ENCODE data around the gene HNRNPR. TPM values are rescaled to one million over a fixed set of nuclear protein-coding genes. Genes with fewer than 3 reads are reported as not detected.

The HNRNPR gene
- polyA plus RNA-seq (2012; rRNA removed) = 111 and 141 TPM in 2 replicates
- polyA plus RNA-seq (2012; cell fraction: cytosol; rRNA removed) = 158 and 178 TPM in 2 replicates
- polyA plus RNA-seq (2012; cell fraction: nucleus; rRNA removed) = 46.4 and 78.9 TPM in 2 replicates

DNA sequence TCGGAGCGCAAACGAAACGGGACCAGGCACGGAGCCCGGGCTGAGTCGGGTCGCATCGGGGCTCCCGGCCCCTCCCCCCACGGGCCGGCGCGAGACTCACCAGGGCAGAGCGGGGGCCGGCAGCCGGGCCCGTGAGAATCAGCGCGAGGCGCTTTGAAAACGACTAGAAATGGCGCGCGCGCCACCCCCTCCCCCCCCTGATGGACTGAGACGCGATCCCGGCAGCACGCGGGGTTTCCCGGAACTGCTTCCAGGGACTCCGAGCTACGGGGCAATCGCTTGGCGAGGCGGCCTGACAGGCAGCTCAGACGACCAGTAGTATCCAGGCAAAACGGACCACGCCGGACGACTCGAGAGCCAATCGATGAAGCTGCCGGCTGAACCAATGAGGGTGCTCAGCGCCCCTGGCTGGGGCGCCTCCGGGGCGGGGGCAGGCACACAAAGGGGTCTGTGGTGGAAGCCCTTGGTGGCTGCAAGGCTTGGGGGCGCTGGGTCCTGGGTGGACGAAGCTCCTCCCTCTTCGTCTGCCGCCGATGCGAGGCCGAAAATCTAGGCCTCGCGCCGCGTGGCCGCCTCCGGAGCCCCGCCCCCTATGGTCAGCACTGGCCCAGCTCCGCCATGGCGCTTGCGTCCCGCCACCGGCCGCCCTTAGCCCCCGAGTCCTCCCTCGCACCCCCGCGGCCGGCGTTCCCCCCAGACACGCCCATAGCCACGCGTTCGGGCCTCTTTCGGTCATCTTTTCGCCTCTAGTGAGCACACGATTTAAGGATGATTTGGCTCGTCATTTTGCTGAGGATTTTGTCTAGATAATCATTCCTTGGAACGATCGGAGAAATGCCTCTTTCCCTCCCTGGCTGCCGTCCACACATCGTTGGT, at the start of gene HNRNPR:
HNRNPR (minus strand) TSS at position 174 of the 876 bp plus-strand sequence. CDS start 3,276 bp downstream, outside the sequence.
- H3K27me3 ChIP-seq (ENCODE audit: insufficient read depth) = no peaks in the 10 kb centered on the region
- 3% methylated on average over 23 of the region's 87 CpGs for WGBS (ENCODE audit: low lambda C conversion rate)
- POLR2A ChIA-PET = interaction anchor here (0.6 to 1.8 kb wide), 21 partner anchors 10 to 399 kb away, joined by 3 to 37 read pairs (median 4); partner anchors contain the start of genes E2F2, ELOA, RPL11 and ZNF436
- no peaks in the 10 kb centered on the region for H3K9me2 ChIP-seq
- H3K4me1 ChIP-seq (ENCODE audit: control insufficient read depth in 1 of 2, insufficient read depth in 2 of 2, low read depth in 1 of 2, low read length in 1 of 2) = peaks cover 5 to 15% of the 10 kb centered on the region in 2 experiments; a peak in 3 of 4 replicates
- peaks cover 12 to 20% of the 10 kb centered on the region in 2 experiments for H3K36me3 ChIP-seq (replicated peaks in 1 of 2; ENCODE audit: control insufficient read depth in 1 of 2, insufficient read depth in 2 of 2, low read length in 1 of 2)
- H3K27ac ChIP-seq (ENCODE audit: low read depth in 2 of 2, low read length in 1 of 2) = peak within 1 kb of the TSS; percentile 98 to 99
- H3K4me3 ChIP-seq (ENCODE audit: low read depth in 2 of 2, low read length in 1 of 2) = peak within 1 kb of the TSS; percentile 73 to 95
- H3K4me2 ChIP-seq = peak within 1 kb of the TSS; percentile 84
- H3K9ac ChIP-seq = peak within 1 kb of the TSS; percentile 98
- H2AFZ ChIP-seq (ENCODE audit: low read depth) = peak within 1 kb of the TSS; percentile 79
- H3F3A ChIP-seq (replicated peaks; ENCODE audit: insufficient read depth) = peaks cover 32% of the 10 kb centered on the region
- no peaks in the 10 kb centered on the region for H3K9me3 ChIP-seq
- DNase-seq = peak; percentile 97
- H3K79me2 ChIP-seq (ENCODE audit: insufficient read depth) = peaks cover 50% of the 10 kb centered on the region
- CTCF ChIA-PET = interaction anchor here (0.7 to 1.5 kb wide), 5 partner anchors 24 to 195 kb away, joined by 3 to 8 read pairs (median 5); no protein-coding TSS in a partner anchor
- peaks cover 40% of the 10 kb centered on the region for H4K20me1 ChIP-seq (ENCODE audit: insufficient read depth)
- TF ChIP-seq, protein P1, sequence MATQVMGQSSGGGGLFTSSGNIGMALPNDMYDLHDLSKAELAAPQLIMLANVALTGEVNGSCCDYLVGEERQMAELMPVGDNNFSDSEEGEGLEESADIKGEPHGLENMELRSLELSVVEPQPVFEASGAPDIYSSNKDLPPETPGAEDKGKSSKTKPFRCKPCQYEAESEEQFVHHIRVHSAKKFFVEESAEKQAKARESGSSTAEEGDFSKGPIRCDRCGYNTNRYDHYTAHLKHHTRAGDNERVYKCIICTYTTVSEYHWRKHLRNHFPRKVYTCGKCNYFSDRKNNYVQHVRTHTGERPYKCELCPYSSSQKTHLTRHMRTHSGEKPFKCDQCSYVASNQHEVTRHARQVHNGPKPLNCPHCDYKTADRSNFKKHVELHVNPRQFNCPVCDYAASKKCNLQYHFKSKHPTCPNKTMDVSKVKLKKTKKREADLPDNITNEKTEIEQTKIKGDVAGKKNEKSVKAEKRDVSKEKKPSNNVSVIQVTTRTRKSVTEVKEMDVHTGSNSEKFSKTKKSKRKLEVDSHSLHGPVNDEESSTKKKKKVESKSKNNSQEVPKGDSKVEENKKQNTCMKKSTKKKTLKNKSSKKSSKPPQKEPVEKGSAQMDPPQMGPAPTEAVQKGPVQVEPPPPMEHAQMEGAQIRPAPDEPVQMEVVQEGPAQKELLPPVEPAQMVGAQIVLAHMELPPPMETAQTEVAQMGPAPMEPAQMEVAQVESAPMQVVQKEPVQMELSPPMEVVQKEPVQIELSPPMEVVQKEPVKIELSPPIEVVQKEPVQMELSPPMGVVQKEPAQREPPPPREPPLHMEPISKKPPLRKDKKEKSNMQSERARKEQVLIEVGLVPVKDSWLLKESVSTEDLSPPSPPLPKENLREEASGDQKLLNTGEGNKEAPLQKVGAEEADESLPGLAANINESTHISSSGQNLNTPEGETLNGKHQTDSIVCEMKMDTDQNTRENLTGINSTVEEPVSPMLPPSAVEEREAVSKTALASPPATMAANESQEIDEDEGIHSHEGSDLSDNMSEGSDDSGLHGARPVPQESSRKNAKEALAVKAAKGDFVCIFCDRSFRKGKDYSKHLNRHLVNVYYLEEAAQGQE (IDR thresholded peaks at IDR 0.05; ENCODE audit: low read depth, low read length) = peak; percentile 37; the same call in 1 of the 2 replicates
- TF ChIP-seq FOSL2 (IDR thresholded peaks at IDR 0.05; ENCODE audit: borderline replicate concordance, low read depth) = no peak
- peak; percentile 74 for TF ChIP-seq GABPA (IDR thresholded peaks at IDR 0.05; ENCODE audit: low read depth)
- TF ChIP-seq FOXJ3 (CRISPR knock-in tag; IDR thresholded peaks at IDR 0.05) = no peak; the same call in 1 of the 2 replicates
- peak; percentile 39; the same call in 1 of the 2 replicates for TF ChIP-seq TCF12 (IDR thresholded peaks at IDR 0.05)
- TF ChIP-seq, protein P2, sequence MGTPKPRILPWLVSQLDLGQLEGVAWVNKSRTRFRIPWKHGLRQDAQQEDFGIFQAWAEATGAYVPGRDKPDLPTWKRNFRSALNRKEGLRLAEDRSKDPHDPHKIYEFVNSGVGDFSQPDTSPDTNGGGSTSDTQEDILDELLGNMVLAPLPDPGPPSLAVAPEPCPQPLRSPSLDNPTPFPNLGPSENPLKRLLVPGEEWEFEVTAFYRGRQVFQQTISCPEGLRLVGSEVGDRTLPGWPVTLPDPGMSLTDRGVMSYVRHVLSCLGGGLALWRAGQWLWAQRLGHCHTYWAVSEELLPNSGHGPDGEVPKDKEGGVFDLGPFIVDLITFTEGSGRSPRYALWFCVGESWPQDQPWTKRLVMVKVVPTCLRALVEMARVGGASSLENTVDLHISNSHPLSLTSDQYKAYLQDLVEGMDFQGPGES (IDR thresholded peaks at IDR 0.05; ENCODE audit: low read depth, low read length) = peak; percentile 78
- TF ChIP-seq ELF1 (IDR thresholded peaks at IDR 0.05) = peak; percentile 86
- peak; percentile 88 for TF ChIP-seq TAF1 (IDR thresholded peaks at IDR 0.05; ENCODE audit: borderline replicate concordance, low read depth, low read length)
- TF ChIP-seq RCOR1 (IDR thresholded peaks at IDR 0.05; ENCODE audit: low read length) = 0 out of 2 replicates have a peak, but pooled peaks have one; percentile 54
- peak; percentile 71; the same call in 1 of the 2 replicates for TF ChIP-seq FOXM1 (IDR thresholded peaks at IDR 0.05; ENCODE audit: low read depth)
- TF ChIP-seq, protein P3, sequence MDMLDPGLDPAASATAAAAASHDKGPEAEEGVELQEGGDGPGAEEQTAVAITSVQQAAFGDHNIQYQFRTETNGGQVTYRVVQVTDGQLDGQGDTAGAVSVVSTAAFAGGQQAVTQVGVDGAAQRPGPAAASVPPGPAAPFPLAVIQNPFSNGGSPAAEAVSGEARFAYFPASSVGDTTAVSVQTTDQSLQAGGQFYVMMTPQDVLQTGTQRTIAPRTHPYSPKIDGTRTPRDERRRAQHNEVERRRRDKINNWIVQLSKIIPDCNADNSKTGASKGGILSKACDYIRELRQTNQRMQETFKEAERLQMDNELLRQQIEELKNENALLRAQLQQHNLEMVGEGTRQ (IDR thresholded peaks at IDR 0.05; ENCODE audit: borderline replicate concordance, low read depth, low read length) = no peak
- TF ChIP-seq, protein P4, sequence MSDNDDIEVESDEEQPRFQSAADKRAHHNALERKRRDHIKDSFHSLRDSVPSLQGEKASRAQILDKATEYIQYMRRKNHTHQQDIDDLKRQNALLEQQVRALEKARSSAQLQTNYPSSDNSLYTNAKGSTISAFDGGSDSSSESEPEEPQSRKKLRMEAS (IDR thresholded peaks at IDR 0.05; ENCODE audit: low read depth) = peak; percentile 95
- TF ChIP-seq EP300 (IDR thresholded peaks at IDR 0.05; ENCODE audit: borderline replicate concordance in 1 of 2, low read depth in 1 of 2, low read length in 1 of 2) = no peak; a peak in 1 of 4 replicates
- TF ChIP-seq, protein P5, sequence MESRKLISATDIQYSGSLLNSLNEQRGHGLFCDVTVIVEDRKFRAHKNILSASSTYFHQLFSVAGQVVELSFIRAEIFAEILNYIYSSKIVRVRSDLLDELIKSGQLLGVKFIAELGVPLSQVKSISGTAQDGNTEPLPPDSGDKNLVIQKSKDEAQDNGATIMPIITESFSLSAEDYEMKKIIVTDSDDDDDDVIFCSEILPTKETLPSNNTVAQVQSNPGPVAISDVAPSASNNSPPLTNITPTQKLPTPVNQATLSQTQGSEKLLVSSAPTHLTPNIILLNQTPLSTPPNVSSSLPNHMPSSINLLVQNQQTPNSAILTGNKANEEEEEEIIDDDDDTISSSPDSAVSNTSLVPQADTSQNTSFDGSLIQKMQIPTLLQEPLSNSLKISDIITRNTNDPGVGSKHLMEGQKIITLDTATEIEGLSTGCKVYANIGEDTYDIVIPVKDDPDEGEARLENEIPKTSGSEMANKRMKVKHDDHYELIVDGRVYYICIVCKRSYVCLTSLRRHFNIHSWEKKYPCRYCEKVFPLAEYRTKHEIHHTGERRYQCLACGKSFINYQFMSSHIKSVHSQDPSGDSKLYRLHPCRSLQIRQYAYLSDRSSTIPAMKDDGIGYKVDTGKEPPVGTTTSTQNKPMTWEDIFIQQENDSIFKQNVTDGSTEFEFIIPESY (IDR thresholded peaks at IDR 0.05; ENCODE audit: borderline replicate concordance, low read depth) = peak; percentile 22; the same call in 1 of the 2 replicates
- TF ChIP-seq SIN3A (IDR thresholded peaks at IDR 0.05; ENCODE audit: borderline replicate concordance, low read depth, low read length) = peak; percentile 67; the same call in 1 of the 2 replicates
- TF ChIP-seq, protein P6, sequence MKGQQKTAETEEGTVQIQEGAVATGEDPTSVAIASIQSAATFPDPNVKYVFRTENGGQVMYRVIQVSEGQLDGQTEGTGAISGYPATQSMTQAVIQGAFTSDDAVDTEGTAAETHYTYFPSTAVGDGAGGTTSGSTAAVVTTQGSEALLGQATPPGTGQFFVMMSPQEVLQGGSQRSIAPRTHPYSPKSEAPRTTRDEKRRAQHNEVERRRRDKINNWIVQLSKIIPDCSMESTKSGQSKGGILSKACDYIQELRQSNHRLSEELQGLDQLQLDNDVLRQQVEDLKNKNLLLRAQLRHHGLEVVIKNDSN (IDR thresholded peaks at IDR 0.05; ENCODE audit: borderline replicate concordance, low read depth) = peak; percentile 40; the same call in 1 of the 2 replicates
- peak; percentile 92 for TF ChIP-seq CHD2 (IDR thresholded peaks at IDR 0.05; ENCODE audit: low read length, partially characterized antibody)
- TF ChIP-seq GATA2 (CRISPR knock-in tag; IDR thresholded peaks at IDR 0.05) = no peak
- TF ChIP-seq YY1 (IDR thresholded peaks at IDR 0.05; ENCODE audit: low read depth) = peak; percentile 78
- TF ChIP-seq, protein P7, sequence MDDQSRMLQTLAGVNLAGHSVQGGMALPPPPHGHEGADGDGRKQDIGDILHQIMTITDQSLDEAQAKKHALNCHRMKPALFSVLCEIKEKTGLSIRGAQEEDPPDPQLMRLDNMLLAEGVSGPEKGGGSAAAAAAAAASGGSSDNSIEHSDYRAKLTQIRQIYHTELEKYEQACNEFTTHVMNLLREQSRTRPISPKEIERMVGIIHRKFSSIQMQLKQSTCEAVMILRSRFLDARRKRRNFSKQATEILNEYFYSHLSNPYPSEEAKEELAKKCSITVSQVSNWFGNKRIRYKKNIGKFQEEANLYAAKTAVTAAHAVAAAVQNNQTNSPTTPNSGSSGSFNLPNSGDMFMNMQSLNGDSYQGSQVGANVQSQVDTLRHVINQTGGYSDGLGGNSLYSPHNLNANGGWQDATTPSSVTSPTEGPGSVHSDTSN (IDR thresholded peaks at IDR 0.05) = peak; percentile 100
